K562 (cell line): ENCODE data around the gene PTHLH. TPM values are rescaled to one million over a fixed set of nuclear protein-coding genes. Genes with fewer than 3 reads are reported as not detected.

Experiments used
- ATAC-seq: fragments of 200-7000 bp; cut with Tn5 transposase; 3 replicates; pipeline ENCODE4 v1.9.1; 2020; ENCODE audit warnings: moderate library complexity
- BruUV-seq: library from RNA; stranded (reverse); fragments of 400-500 nt; replicated peaks from 2 replicates; lab custom pipeline; 2021; lab: Mats Ljungman, UMichigan
- CTCF ChIA-PET: fragments of 300-600 bp; formaldehyde crosslinking; extraction: SDS; loops from one replicate; lab custom pipeline; 2021; ENCODE audit warnings: low intra/inter-chr PET ratio; lab: Yijun Ruan, JAX
- POLR2A ChIA-PET: fragments of 300-600, 350-650 bp; sonication (Branson Sonifier 250); formaldehyde crosslinking; extraction: SDS; loops from one replicate; lab custom pipeline; 2021; ENCODE audit warnings: antibody characterized with exemption, inconsistent platforms; lab: Yijun Ruan, JAX
- DNase-seq, 4 experiments: peaks; one replicate each; pipeline versions ENCODE4 v3.0.0 to v3.0.0-alpha.2; 2011 to 2018; ENCODE audit warnings: low spot score in 3 of 4, mixed read lengths in 3 of 4; ENCODE audit errors: extremely low read depth in 1 of 4
- FAIRE-seq: peaks from 2 replicates; lab custom pipeline; 2011; peaks lifted over from hg19 to GRCh38; lab: Jason Lieb, UNC
- H2AFZ ChIP-seq: 2 replicates; pipeline ENCODE4 v1.6.0; 2011; ENCODE audit warnings: low read depth, low read length, control low read depth, inconsistent platforms
- H3K27ac ChIP-seq: fragments of 200-600 bp; 3 replicates; pipeline ENCODE4 v1.8.0; 2011; ENCODE audit warnings: low read depth, mild to moderate bottlenecking, control low read depth, inconsistent platforms, low read length, moderate library complexity, mixed read lengths; ENCODE audit errors: extremely low read depth
- H3K27me3 ChIP-seq, 2 experiments: fragments of 300-600 bp in 1 of 2; 2 replicates in 1 of 2; 3 replicates in 1 of 2; pipeline versions ENCODE4 v1.6.0 to v1.8.0; 2011; ENCODE audit warnings: inconsistent platforms in 2 of 2, low read length in 2 of 2, mild to moderate bottlenecking in 1 of 2, mixed read lengths in 1 of 2, moderate library complexity in 1 of 2; ENCODE audit not compliant: control insufficient read depth in 2 of 2, insufficient read depth in 2 of 2
- H3K36me3 ChIP-seq: fragments of 300-600 bp; 3 replicates; pipeline ENCODE4 v1.8.0; 2011; ENCODE audit warnings: mild to moderate bottlenecking, low read length, inconsistent platforms; ENCODE audit not compliant: control insufficient read depth, insufficient read depth
- H3K4me1 ChIP-seq, 2 experiments: fragments of 200-600 bp in 1 of 2; replicated peaks in 1 of 2; 2 replicates in 1 of 2; 3 replicates in 1 of 2; pipeline versions ENCODE4 v1.5.1 to v1.8.0; 2011; ENCODE audit warnings: inconsistent platforms in 2 of 2, low read length in 2 of 2, mild to moderate bottlenecking in 1 of 2, mixed read lengths in 1 of 2, moderate library complexity in 1 of 2; ENCODE audit not compliant: control insufficient read depth in 2 of 2, insufficient read depth in 2 of 2
- H3K4me2 ChIP-seq: 2 replicates; pipeline ENCODE4 v1.6.1; 2011; ENCODE audit warnings: low read length, control low read depth, inconsistent platforms, mixed read lengths; ENCODE audit not compliant: insufficient read depth
- H3K4me3 ChIP-seq: fragments of 200-600 bp; sonication (generic), shearing (Covaris generic); 2 replicates; pipeline ENCODE4 v1.5.1; 2016; ENCODE audit warnings: control low read depth, inconsistent platforms
- H3K79me2 ChIP-seq: fragments of 200-600 bp; 3 replicates; pipeline ENCODE4 v1.8.0; 2011; ENCODE audit warnings: low read length, inconsistent platforms; ENCODE audit not compliant: control insufficient read depth, insufficient read depth
- H3K9ac ChIP-seq, 2 experiments: 2 replicates each; pipeline versions ENCODE4 v1.6.0 to v1.6.1; 2011; ENCODE audit warnings: low read depth in 2 of 2, low read length in 2 of 2, control low read depth in 1 of 2, inconsistent platforms in 1 of 2, mild to moderate bottlenecking in 1 of 2, mixed read lengths in 1 of 2; ENCODE audit not compliant: insufficient read depth in 1 of 2
- H3K9me1 ChIP-seq: one replicate; pipeline ENCODE4 v1.6.0; 2011; ENCODE audit warnings: inconsistent platforms, mild to moderate bottlenecking, low read length, moderate library complexity; ENCODE audit not compliant: control insufficient read depth, insufficient read depth
- H3K9me3 ChIP-seq: replicated peaks from 2 replicates; pipeline ENCODE4 v1.5.1; 2011; ENCODE audit warnings: low read depth, low read length, inconsistent platforms; ENCODE audit not compliant: control insufficient read depth, insufficient read depth
- H4K20me1 ChIP-seq: replicated peaks from 2 replicates; pipeline ENCODE4 v1.6.1; 2011; ENCODE audit warnings: low read length, inconsistent platforms, mixed read lengths; ENCODE audit not compliant: control insufficient read depth, insufficient read depth
- FOXJ3 ChIP-seq: sonication (generic); formaldehyde crosslinking; IDR thresholded peaks from 2 replicates; pipeline ENCODE4 v1.4.0; 2020; ENCODE audit warnings: mild to moderate bottlenecking, missing genetic modification reagents
- FOXK1 ChIP-seq: sonication (generic); formaldehyde crosslinking; IDR thresholded peaks from 2 replicates; pipeline ENCODE4 v1.8.0; 2022; ENCODE audit warnings: missing genetic modification reagents, mild to moderate bottlenecking, borderline replicate concordance
- HDAC3 ChIP-seq: fragments of 450-650 bp; IDR thresholded peaks from 2 replicates; pipeline ENCODE4 v1.6.1; 2018; ENCODE audit warnings: borderline replicate concordance, mild to moderate bottlenecking, moderate library complexity; ENCODE audit not compliant: partially characterized antibody
- MTA2 ChIP-seq: fragments of 450-650 bp; IDR thresholded peaks from 2 replicates; pipeline ENCODE4 v1.6.1; 2016; ENCODE audit warnings: low read depth
- RFX5 ChIP-seq: IDR thresholded peaks from 2 replicates; pipeline ENCODE4 v1.6.1; 2011; ENCODE audit warnings: low read depth, mild to moderate bottlenecking, improper control_type of control experiment, low read length
- TGIF2 ChIP-seq: sonication (generic); formaldehyde crosslinking; IDR thresholded peaks from 2 replicates; pipeline ENCODE4 v1.8.1; 2022; ENCODE audit warnings: mild to moderate bottlenecking, missing genetic modification reagents, moderate library complexity
- U2AF2 ChIP-seq: fragments of 200-400 bp; formaldehyde crosslinking; optimal IDR thresholded peaks from 2 replicates; pipeline ENCODE3; 2017; ENCODE audit warnings: low read depth, mild to moderate bottlenecking, low read length
- ZNF696 ChIP-seq: fragments of 250-450 bp; sonication (Bioruptor Pico); conservative IDR thresholded peaks from 2 replicates; pipeline ENCODE4 v1.4.0; 2020; ENCODE audit warnings: mild to moderate bottlenecking, moderate library complexity
- WGBS: fragments of 100-300 bp; shearing (Covaris generic); methylation state at CpG from one replicate; pipeline ENCODE4 v1.1.6; 2016; ENCODE audit warnings: low coverage, mixed read lengths; ENCODE audit not compliant: insufficient coverage; ENCODE audit errors: missing lambda C conversion rate; 5-methylcytosine and 5-hydroxymethylcytosine counted together
- in situ Hi-C: fragments of 300-500 bp; cut with MboI; formaldehyde crosslinking; loops from 4 replicates; pipeline ENCODE4 v1.15.0; 2018; ENCODE audit warnings: inconsistent platforms, mixed read lengths
- intact Hi-C: fragments of 100-400 bp; cut with micrococcal nuclease; formaldehyde crosslinking; loops from 2 replicates; pipeline ENCODE4 v1.14.2; 2022
- polyA plus RNA-seq, 8 experiments: library from polyadenylated mRNA; depleted of rRNA in 4 of 8; stranded (reverse) in 5 of 8; unstranded in 3 of 8; fragments of >200 nt; fragmentation: Nextera tagmentation in 2 of 8; fragmentation: Illumina TruSeq in 1 of 8; extraction: Ambion mirVana in 2 of 8; extraction: Trizol in 1 of 8; gene quantifications; 2 replicates each; pipeline versions ENCODE4 v1.2.1 to v1.2.3, GENCODE V29; 2011 to 2014; ENCODE audit warnings: inconsistent platforms in 1 of 8, missing spikeins in 1 of 8
- total RNA-seq, 7 experiments: library from RNA; depleted of rRNA in 6 of 7; stranded (reverse); fragments of >200 nt in 6 of 7; fragmentation: Illumina TruSeq in 2 of 7; extraction: Trizol in 2 of 7; gene quantifications; 2 replicates each; pipeline versions ENCODE4 v1.2.1 to v1.2.3, GENCODE V29; 2011 to 2021; ENCODE audit warnings: low replicate concordance in 1 of 7
- TF ChIP-seq, protein P1 (sequence below): fragments of 250-450 bp; sonication (Bioruptor Pico); IDR thresholded peaks from 2 replicates; pipeline ENCODE4 v1.5.0; 2022; ENCODE audit warnings: mild to moderate bottlenecking
- TF ChIP-seq, protein P2 (sequence below): sonication (generic); formaldehyde crosslinking; IDR thresholded peaks from 2 replicates; pipeline ENCODE4 v1.8.0; 2022; ENCODE audit warnings: mild to moderate bottlenecking, missing genetic modification reagents

The PTHLH gene
- total and polyA plus RNA-seq, 9 of the 15 experiments (the other 6 are each of a cell fraction or from before 2014, with no cell fraction given) = 0.14 to 2.5 (median 0.74) TPM

GRCh38 chr12:28014196-28014595 is 41.7 kb upstream of the PTHLH start:
- Histone ChIP-seq H3K4me2 (no peak overlapping the region), H4K20me1 (no peaks in the 10 kb centered on the region), H3K27me3 (no peaks in the 10 kb centered on the region), H3K9me1 (no peaks in the 10 kb centered on the region), H3K4me3 (no peak overlapping the region), H3K79me2 (no peaks in the 10 kb centered on the region), H3K9me3 (no peaks in the 10 kb centered on the region), H3K36me3 (no peaks in the 10 kb centered on the region), H3K27ac (no peak overlapping the region), H3K4me1 (peaks cover 0 to 21% of the 10 kb centered on the region in 2 experiments; a peak in 4 of 5 replicates), H3K9ac (no peak overlapping the region), H2AFZ (no peak overlapping the region)
- WGBS = 67% methylated on average over 1 of the region's 1 CpG
- in situ Hi-C loops (no loop called here), intact Hi-C loops (no loop called here)
- DNase-seq (no peak), FAIRE-seq (no peak), ATAC-seq (no peak)
- ChIA-PET CTCF (no interaction called here), POLR2A (no interaction called here)
- BruUV-seq = no TSS peak
- TF ChIP-seq MTA2 (no peak), U2AF2 (no peak), TGIF2 (CRISPR knock-in tag) (no peak), FOXK1 (CRISPR knock-in tag) (no peak), HDAC3 (no peak), FOXJ3 (CRISPR knock-in tag) (no peak), RFX5 (no peak), ZNF696 (CRISPR knock-in tag) (no peak)
- TF ChIP-seq, protein P1, sequence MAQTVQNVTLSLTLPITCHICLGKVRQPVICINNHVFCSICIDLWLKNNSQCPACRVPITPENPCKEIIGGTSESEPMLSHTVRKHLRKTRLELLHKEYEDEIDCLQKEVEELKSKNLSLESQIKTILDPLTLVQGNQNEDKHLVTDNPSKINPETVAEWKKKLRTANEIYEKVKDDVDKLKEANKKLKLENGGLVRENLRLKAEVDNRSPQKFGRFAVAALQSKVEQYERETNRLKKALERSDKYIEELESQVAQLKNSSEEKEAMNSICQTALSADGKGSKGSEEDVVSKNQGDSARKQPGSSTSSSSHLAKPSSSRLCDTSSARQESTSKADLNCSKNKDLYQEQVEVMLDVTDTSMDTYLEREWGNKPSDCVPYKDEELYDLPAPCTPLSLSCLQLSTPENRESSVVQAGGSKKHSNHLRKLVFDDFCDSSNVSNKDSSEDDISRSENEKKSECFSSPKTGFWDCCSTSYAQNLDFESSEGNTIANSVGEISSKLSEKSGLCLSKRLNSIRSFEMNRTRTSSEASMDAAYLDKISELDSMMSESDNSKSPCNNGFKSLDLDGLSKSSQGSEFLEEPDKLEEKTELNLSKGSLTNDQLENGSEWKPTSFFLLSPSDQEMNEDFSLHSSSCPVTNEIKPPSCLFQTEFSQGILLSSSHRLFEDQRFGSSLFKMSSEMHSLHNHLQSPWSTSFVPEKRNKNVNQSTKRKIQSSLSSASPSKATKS (CRISPR knock-in tag) = no peak
- TF ChIP-seq, protein P2, sequence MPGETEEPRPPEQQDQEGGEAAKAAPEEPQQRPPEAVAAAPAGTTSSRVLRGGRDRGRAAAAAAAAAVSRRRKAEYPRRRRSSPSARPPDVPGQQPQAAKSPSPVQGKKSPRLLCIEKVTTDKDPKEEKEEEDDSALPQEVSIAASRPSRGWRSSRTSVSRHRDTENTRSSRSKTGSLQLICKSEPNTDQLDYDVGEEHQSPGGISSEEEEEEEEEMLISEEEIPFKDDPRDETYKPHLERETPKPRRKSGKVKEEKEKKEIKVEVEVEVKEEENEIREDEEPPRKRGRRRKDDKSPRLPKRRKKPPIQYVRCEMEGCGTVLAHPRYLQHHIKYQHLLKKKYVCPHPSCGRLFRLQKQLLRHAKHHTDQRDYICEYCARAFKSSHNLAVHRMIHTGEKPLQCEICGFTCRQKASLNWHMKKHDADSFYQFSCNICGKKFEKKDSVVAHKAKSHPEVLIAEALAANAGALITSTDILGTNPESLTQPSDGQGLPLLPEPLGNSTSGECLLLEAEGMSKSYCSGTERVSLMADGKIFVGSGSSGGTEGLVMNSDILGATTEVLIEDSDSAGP (CRISPR knock-in tag) = no peak
